Right lobe of liver (tissue), 4 donors: ENCODE measurements around the gene COL9A1.

Experiments used
- POLR2A ChIP-seq: fragments of 450-650 bp; IDR thresholded peaks from one replicate; pipeline ENCODE4 v1.6.1; 2017; ENCODE audit warnings: antibody characterized with exemption, mild to moderate bottlenecking
- TF ChIP-seq, protein P1 (sequence below), 4 donors: fragments of 200-600 bp in 3 of 4; fragments of 450-650 bp in 1 of 4; IDR thresholded peaks; one replicate each; pipeline versions ENCODE4 v1.5.1 to v1.8.0; 2016 to 2022; ENCODE audit warnings: antibody characterized with exemption in 4 of 4, mild to moderate bottlenecking in 2 of 4
- donor health status: DM: no; HTN: no; CAD: no.
- donor health status: DM: no; HTN: no; CAD: no.
- donor health status: DM: no; HTN: yes; CAD: no.

DNA sequence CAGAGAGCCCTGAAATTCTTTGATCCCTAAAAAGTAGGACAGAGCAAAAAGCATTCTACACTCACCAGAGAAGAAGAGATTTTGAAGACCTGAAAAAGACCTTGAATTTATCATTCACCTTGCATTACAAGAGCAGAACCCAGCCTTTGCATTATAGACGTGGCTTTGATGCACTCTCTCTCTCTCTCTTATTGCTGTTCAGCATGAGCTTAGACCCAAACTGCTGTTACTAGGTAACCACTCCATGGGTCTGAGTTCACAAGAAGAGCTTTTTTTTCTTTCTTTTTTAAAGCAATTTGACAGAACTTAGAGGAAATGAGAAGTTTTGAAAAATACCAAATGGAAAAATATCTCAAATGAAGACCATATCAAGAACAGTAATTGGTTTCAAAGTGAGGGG lies 44.4 kb downstream of the COL9A1 start:
- TF ChIP-seq, protein P1, sequence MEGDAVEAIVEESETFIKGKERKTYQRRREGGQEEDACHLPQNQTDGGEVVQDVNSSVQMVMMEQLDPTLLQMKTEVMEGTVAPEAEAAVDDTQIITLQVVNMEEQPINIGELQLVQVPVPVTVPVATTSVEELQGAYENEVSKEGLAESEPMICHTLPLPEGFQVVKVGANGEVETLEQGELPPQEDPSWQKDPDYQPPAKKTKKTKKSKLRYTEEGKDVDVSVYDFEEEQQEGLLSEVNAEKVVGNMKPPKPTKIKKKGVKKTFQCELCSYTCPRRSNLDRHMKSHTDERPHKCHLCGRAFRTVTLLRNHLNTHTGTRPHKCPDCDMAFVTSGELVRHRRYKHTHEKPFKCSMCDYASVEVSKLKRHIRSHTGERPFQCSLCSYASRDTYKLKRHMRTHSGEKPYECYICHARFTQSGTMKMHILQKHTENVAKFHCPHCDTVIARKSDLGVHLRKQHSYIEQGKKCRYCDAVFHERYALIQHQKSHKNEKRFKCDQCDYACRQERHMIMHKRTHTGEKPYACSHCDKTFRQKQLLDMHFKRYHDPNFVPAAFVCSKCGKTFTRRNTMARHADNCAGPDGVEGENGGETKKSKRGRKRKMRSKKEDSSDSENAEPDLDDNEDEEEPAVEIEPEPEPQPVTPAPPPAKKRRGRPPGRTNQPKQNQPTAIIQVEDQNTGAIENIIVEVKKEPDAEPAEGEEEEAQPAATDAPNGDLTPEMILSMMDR (IDR thresholded peaks at IDR 0.05): no peak
- no peak for TF ChIP-seq POLR2A
